Panc1 (cell line): ENCODE data around the gene TTLL5. TPM values are rescaled to one million over a fixed set of nuclear protein-coding genes. Genes with fewer than 3 reads are reported as not detected.

Source experiments
- ATAC-seq: fragments of 200-7000 bp; cut with Tn5 transposase; 2 replicates; pipeline ENCODE4 v1.9.1; 2020; ENCODE audit warnings: mild to moderate bottlenecking, moderate library complexity
- BruUV-seq: library from RNA; stranded (reverse); fragments of 400-500 nt; replicated peaks from 2 replicates; lab custom pipeline; 2021; lab: Mats Ljungman, UMichigan
- CTCF ChIA-PET: fragments of 300-600 bp; sonication (Branson Sonifier 250); formaldehyde crosslinking; loops from one replicate; lab custom pipeline; 2022; ENCODE audit warnings: antibody characterized with exemption; lab: Charles Lee
- POLR2A ChIA-PET: fragments of 300-600 bp; sonication (Branson Sonifier 250); formaldehyde crosslinking; loops from one replicate; lab custom pipeline; 2022; ENCODE audit warnings: antibody characterized with exemption; lab: Charles Lee
- DNase-seq: peaks from one replicate; pipeline ENCODE4 v3.0.0-alpha.2; 2010; ENCODE audit warnings: low read depth, low spot score
- H3K27ac ChIP-seq: 2 replicates; pipeline ENCODE4 v1.5.1; 2011; ENCODE audit warnings: mild to moderate bottlenecking, low read length, inconsistent platforms
- H3K27me3 ChIP-seq: fragments of 200-500 bp; sonication (Bioruptor generic); 2 replicates; pipeline ENCODE4 v1.6.0; 2014; ENCODE audit warnings: low read length, inconsistent platforms; ENCODE audit not compliant: control insufficient read depth, insufficient read depth
- H3K36me3 ChIP-seq: fragments of 200-500 bp; sonication (Bioruptor generic); 2 replicates; pipeline ENCODE4 v1.5.1; 2014; ENCODE audit warnings: inconsistent platforms, mild to moderate bottlenecking, low read length, moderate library complexity; ENCODE audit not compliant: control insufficient read depth, insufficient read depth
- H3K4me1 ChIP-seq: 2 replicates; pipeline ENCODE4 v1.5.1; 2011; ENCODE audit warnings: inconsistent platforms, mild to moderate bottlenecking, low read length, moderate library complexity; ENCODE audit not compliant: control insufficient read depth, insufficient read depth
- H3K4me3 ChIP-seq, 2 experiments: 2 replicates each; pipeline ENCODE4 v1.5.1; 2011 to 2012; ENCODE audit warnings: low read depth in 2 of 2, low read length in 2 of 2, mild to moderate bottlenecking in 2 of 2, inconsistent platforms in 1 of 2, moderate library complexity in 1 of 2
- H3K9me3 ChIP-seq: fragments of 200-500 bp; sonication (Bioruptor generic); 2 replicates; pipeline ENCODE4 v1.5.1; 2014; ENCODE audit warnings: low read depth, mild to moderate bottlenecking, inconsistent platforms, low read length, moderate library complexity; ENCODE audit not compliant: control insufficient read depth, insufficient read depth
- CTCF ChIP-seq: fragments of 450-650 bp; IDR thresholded peaks from 2 replicates; pipeline ENCODE4 v1.5.1; 2017; ENCODE audit warnings: mild to moderate bottlenecking
- POLR2AphosphoS5 ChIP-seq: IDR thresholded peaks from 2 replicates; pipeline ENCODE4 v1.6.1; 2012; ENCODE audit warnings: mild to moderate bottlenecking, low read depth, low read length, moderate library complexity
- REST ChIP-seq, 2 experiments: IDR thresholded peaks; 2 replicates each; pipeline ENCODE4 v1.6.1; 2011 to 2012; ENCODE audit warnings: low read depth in 2 of 2, control low read depth in 1 of 2, low read length in 1 of 2, mild to moderate bottlenecking in 1 of 2, moderate library complexity in 1 of 2; ENCODE audit not compliant: insufficient read depth in 1 of 2
- SIN3A ChIP-seq: IDR thresholded peaks from 2 replicates; pipeline ENCODE4 v1.6.1; 2012; ENCODE audit warnings: low read depth, mild to moderate bottlenecking, low read length, moderate library complexity, borderline replicate concordance; ENCODE audit not compliant: insufficient read depth
- TCF7L2 ChIP-seq: IDR thresholded peaks from 2 replicates; pipeline ENCODE4 v1.6.1; 2011; ENCODE audit warnings: mild to moderate bottlenecking, low read depth, low read length, inconsistent platforms
- in situ Hi-C: cut with HindIII; loops from 2 replicates; pipeline ENCODE4 v1.10.0; 2016; ENCODE audit warnings: low sequenced_read_pairs, low pct_unique_long_range_greater_than_20kb
- intact Hi-C: fragments of 100-400 bp; cut with micrococcal nuclease; formaldehyde crosslinking; loops from one replicate; pipeline ENCODE4 v1.10.0; 2022; ENCODE audit not compliant: unreplicated experiment
- total RNA-seq: library from RNA; stranded (reverse); gene quantifications from one replicate; pipeline ENCODE4 v1.2.1, GENCODE V29; 2021; ENCODE audit not compliant: unreplicated experiment

The TTLL5 gene
- total RNA-seq, 1 experiment from 2014 or later = 23.5 TPM

GRCh38 chr14:75858362-75858761 is 197.3 kb downstream of the TTLL5 start:
- ChIA-PET CTCF (interaction anchor here (0.5 kb wide), 1 partner anchor 64 kb away, joined by 3 read pairs; no protein-coding TSS in a partner anchor), POLR2A (interaction anchor here (0.6 kb wide), 1 partner anchor 11 kb away, joined by 13 read pairs; no protein-coding TSS in a partner anchor)
- Histone ChIP-seq H3K27me3 (no peaks in the 10 kb centered on the region), H3K9me3 (no peaks in the 10 kb centered on the region), H3K36me3 (no peaks in the 10 kb centered on the region), H3K4me1 (no peaks in the 10 kb centered on the region), H3K4me3 (no peak overlapping the region), H3K27ac (no peak overlapping the region)
- no peak for ATAC-seq
- TF ChIP-seq CTCF = no peak
- in situ Hi-C loops = no loop called here
- intact Hi-C loops = no loop called here
- no peak for DNase-seq
- no TSS peak for BruUV-seq

- no peaks in the 10 kb centered on the region for H3K36me3 ChIP-seq
- ATAC-seq (no peak), DNase-seq (no peak)
- no peaks in the 10 kb centered on the region; the same call in 1 of the 2 replicates for H3K4me1 ChIP-seq
- ChIA-PET POLR2A (no interaction called here), CTCF (no interaction called here)
- H3K27ac ChIP-seq = no peak overlapping the region
- intact Hi-C loops (no loop called here), in situ Hi-C loops (no loop called here)
- H3K4me3 ChIP-seq = no peak overlapping the region
- no TSS peak for BruUV-seq
- H3K9me3 ChIP-seq = no peaks in the 10 kb centered on the region
- TF ChIP-seq CTCF (no peak), POLR2AphosphoS5 (no peak), TCF7L2 (no peak), SIN3A (no peak), REST (IDR thresholded peaks at IDR 0.05; ENCODE audit: insufficient read depth in 1 of 2, low read depth in 2 of 2, low read length in 1 of 2) (no peak)
- H3K27me3 ChIP-seq = no peaks in the 10 kb centered on the region
Measured at GRCh38 chr14:75859746-75860145, 198.7 kb downstream of the TTLL5 start.
